Measurements from ENCODE around the gene SLC4A1. TPM values are rescaled to one million over a fixed set of nuclear protein-coding genes. Genes with fewer than 3 reads are reported as not detected.

The SLC4A1 gene
- total and polyA plus RNA-seq, 2 donors (not counting 3 experiments of a cell fraction or from before 2014, with no cell fraction given) = not detected

- FAIRE-seq (no peak), DNase-seq (ENCODE audit: low read depth, low spot score) (no peak)
- H3K4me3 ChIP-seq (replicated peaks in 1 of 3; ENCODE audit: insufficient read depth in 1 of 3, low read depth in 1 of 3, low read length in 3 of 3) = no peak overlapping the region
- ChIA-PET CTCF (interaction anchor here (1.2 kb wide), 1 partner anchor 51 kb away, joined by 4 read pairs; no protein-coding TSS in a partner anchor), POLR2A (no interaction called here)
- no peaks in the 10 kb centered on the region for H4K20me1 ChIP-seq (replicated peaks; ENCODE audit: control insufficient read depth, extremely low read depth, insufficient read depth, low read length)
- H3K36me3 ChIP-seq (ENCODE audit: control insufficient read depth in 2 of 2, extremely low read depth in 1 of 2, insufficient read depth in 2 of 2, low read length in 2 of 2) = no peaks in the 10 kb centered on the region
- no peaks in the 10 kb centered on the region for H3K9me3 ChIP-seq (replicated peaks; ENCODE audit: control insufficient read depth, insufficient read depth, low read length)
- BruUV-seq (replicated peaks) = no TSS peak
- H3K4me2 ChIP-seq (ENCODE audit: insufficient read depth, low read length) = no peak overlapping the region
- H3K9ac ChIP-seq (replicated peaks; ENCODE audit: extremely low read depth, insufficient read depth, low read length) = no peak overlapping the region
- intact Hi-C loops (cut with micrococcal nuclease) = no loop called here
- H3K79me2 ChIP-seq (ENCODE audit: control insufficient read depth, insufficient read depth, low read length) = no peaks in the 10 kb centered on the region
- H3K9me1 ChIP-seq (replicated peaks; ENCODE audit: control insufficient read depth, extremely low read depth, insufficient read depth, low read length) = no peaks in the 10 kb centered on the region
- dilution Hi-C loops (cut with MboI; ENCODE audit: extremely low pct_ligation_motif_present, low sequenced_read_pairs) = no loop called here
- no peaks in the 10 kb centered on the region for H3K4me1 ChIP-seq (ENCODE audit: control insufficient read depth, extremely low read depth, insufficient read depth, low read length)
- TF ChIP-seq, protein P1, sequence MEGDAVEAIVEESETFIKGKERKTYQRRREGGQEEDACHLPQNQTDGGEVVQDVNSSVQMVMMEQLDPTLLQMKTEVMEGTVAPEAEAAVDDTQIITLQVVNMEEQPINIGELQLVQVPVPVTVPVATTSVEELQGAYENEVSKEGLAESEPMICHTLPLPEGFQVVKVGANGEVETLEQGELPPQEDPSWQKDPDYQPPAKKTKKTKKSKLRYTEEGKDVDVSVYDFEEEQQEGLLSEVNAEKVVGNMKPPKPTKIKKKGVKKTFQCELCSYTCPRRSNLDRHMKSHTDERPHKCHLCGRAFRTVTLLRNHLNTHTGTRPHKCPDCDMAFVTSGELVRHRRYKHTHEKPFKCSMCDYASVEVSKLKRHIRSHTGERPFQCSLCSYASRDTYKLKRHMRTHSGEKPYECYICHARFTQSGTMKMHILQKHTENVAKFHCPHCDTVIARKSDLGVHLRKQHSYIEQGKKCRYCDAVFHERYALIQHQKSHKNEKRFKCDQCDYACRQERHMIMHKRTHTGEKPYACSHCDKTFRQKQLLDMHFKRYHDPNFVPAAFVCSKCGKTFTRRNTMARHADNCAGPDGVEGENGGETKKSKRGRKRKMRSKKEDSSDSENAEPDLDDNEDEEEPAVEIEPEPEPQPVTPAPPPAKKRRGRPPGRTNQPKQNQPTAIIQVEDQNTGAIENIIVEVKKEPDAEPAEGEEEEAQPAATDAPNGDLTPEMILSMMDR (IDR thresholded peaks at IDR 0.05; ENCODE audit: extremely low read depth in 1 of 2, insufficient read depth in 1 of 2, low read depth in 1 of 2, low read length in 2 of 2) = no peak
- no peak for TF ChIP-seq MYC (IDR thresholded peaks at IDR 0.05; ENCODE audit: low read depth, low read length)
- TF ChIP-seq EZH2 (IDR thresholded peaks at IDR 0.05; ENCODE audit: borderline replicate concordance, low read depth, low read length, severe bottlenecking) = no peak
- no peak for TF ChIP-seq POLR2AphosphoS5 (IDR thresholded peaks at IDR 0.05; ENCODE audit: insufficient read depth, low read depth, low read length)
- TF ChIP-seq GATA2 (IDR thresholded peaks at IDR 0.05; ENCODE audit: insufficient read depth, insufficient read length, low read depth, low read length) = no peak
- no peak for TF ChIP-seq FOS (IDR thresholded peaks at IDR 0.05; ENCODE audit: borderline replicate concordance, insufficient read depth, low read length)
- no peak for TF ChIP-seq POLR2A (IDR thresholded peaks at IDR 0.05; ENCODE audit: low read depth, low read length)
- no peak overlapping the region for H3K27ac ChIP-seq (ENCODE audit: insufficient read depth, low read depth, low read length)
- H2AFZ ChIP-seq (ENCODE audit: low read depth, low read length) = no peak overlapping the region
- H3K27me3 ChIP-seq (ENCODE audit: control insufficient read depth in 2 of 2, insufficient read depth in 2 of 2, low read length in 2 of 2) = peaks cover 0 to 1% of the 10 kb centered on the region in 2 experiments
Measured at GRCh38 chr17:44272321-44272951, 4.5 kb upstream of the SLC4A1 start.

Data from endothelial cell of umbilical vein (primary cell).